Karpas-422 (cell line): ENCODE measurements around the gene ZFAND3. TPM values are rescaled to one million over a fixed set of nuclear protein-coding genes. Genes with fewer than 3 reads are reported as not detected.

Experiments used
- DNase-seq: peaks from one replicate; pipeline ENCODE4 v3.0.0-alpha.2; 2015
- H2AFZ ChIP-seq: fragments of 200-600 bp; sonication (generic); 2 replicates; pipeline ENCODE4 v1.6.1; 2014; ENCODE audit warnings: antibody characterized with exemption, low read length, mixed read lengths
- H3K27ac ChIP-seq: fragments of 200-600 bp; sonication (generic); 2 replicates; pipeline ENCODE4 v1.5.1; 2014; ENCODE audit warnings: mild to moderate bottlenecking, low read length, moderate library complexity
- H3K27me3 ChIP-seq: fragments of 200-600 bp; sonication (generic); 2 replicates; pipeline ENCODE4 v1.6.1; 2014; ENCODE audit warnings: low read length, mixed read lengths
- H3K36me3 ChIP-seq: fragments of 200-600 bp; sonication (generic); 2 replicates; pipeline ENCODE4 v1.6.1; 2014; ENCODE audit warnings: low read length, mixed read lengths; ENCODE audit not compliant: insufficient read depth
- H3K4me1 ChIP-seq: fragments of 200-600 bp; sonication (generic); 2 replicates; pipeline ENCODE4 v1.6.1; 2014; ENCODE audit warnings: mild to moderate bottlenecking, low read length, mixed read lengths
- H3K4me2 ChIP-seq: fragments of 200-600 bp; sonication (generic); 2 replicates; pipeline ENCODE4 v1.6.1; 2014; ENCODE audit warnings: low read length, low read depth, mild to moderate bottlenecking; ENCODE audit not compliant: poor library complexity, severe bottlenecking
- H3K4me3 ChIP-seq: fragments of 200-600 bp; sonication (generic); 2 replicates; pipeline ENCODE4 v1.5.1; 2014; ENCODE audit warnings: mild to moderate bottlenecking, antibody characterized with exemption, low read length, mixed read lengths
- H3K79me2 ChIP-seq: fragments of 200-600 bp; sonication (generic); 2 replicates; pipeline ENCODE4 v1.6.1; 2014; ENCODE audit warnings: mild to moderate bottlenecking, low read length, mixed read lengths
- H3K9ac ChIP-seq: fragments of 200-600 bp; sonication (generic); 2 replicates; pipeline ENCODE4 v1.6.0; 2014; ENCODE audit warnings: low read length
- H3K9me2 ChIP-seq: fragments of 200-600 bp; sonication (generic), shearing (Covaris generic); replicated peaks from 2 replicates; pipeline ENCODE4 v1.6.0; 2014; ENCODE audit warnings: mild to moderate bottlenecking, low read length, moderate library complexity; ENCODE audit not compliant: insufficient read depth
- H3K9me3 ChIP-seq: fragments of 300-700, 200-600 bp; sonication (generic); 2 replicates; pipeline ENCODE4 v1.6.1; 2014; ENCODE audit warnings: low read length, mixed read lengths
- H4K20me1 ChIP-seq: fragments of 200-600 bp; sonication (generic); 2 replicates; pipeline ENCODE4 v1.6.1; 2014; ENCODE audit warnings: mild to moderate bottlenecking, antibody characterized with exemption, low read length, low read depth; ENCODE audit not compliant: insufficient read depth
- total RNA-seq: library from RNA; depleted of rRNA; stranded (reverse); fragments of >200 nt; shearing (Covaris generic); gene quantifications from 2 replicates; pipeline ENCODE4 v1.2.3, GENCODE V29; 2014; ENCODE audit warnings: low replicate concordance

The ZFAND3 gene
- total RNA-seq, 1 experiment from 2014 or later, result 4.0 TPM

DNA sequence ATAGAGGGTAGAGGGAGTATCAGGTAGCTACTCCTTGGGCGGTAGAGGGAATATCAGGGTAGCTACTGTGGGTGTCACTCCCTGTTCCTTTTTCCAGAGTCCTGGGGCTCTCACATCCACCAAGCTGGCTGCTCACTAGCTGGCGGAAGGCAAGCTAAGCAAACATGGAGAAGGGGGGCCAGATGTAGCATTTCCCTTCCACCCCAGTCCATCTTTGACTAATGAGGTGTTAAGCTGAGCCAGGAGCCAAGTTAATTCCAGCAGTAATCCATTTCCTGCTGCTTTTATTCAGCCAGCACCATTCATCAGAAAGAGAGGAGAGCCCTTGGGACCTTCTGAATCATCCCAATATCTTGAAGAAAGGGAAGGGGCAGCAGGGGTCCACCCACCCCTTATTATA, 330.0 kb downstream of the ZFAND3 start:
- Histone ChIP-seq H3K4me1 (peaks cover under 1% of the 10 kb centered on the region), H3K4me3 (no peak overlapping the region), H3K4me2 (no peak overlapping the region), H3K27me3 (no peaks in the 10 kb centered on the region), H4K20me1 (peaks cover 18% of the 10 kb centered on the region), H3K36me3 (no peaks in the 10 kb centered on the region), H3K79me2 (no peaks in the 10 kb centered on the region), H2AFZ (no peak overlapping the region), H3K9ac (no peak overlapping the region), H3K9me2 (no peaks in the 10 kb centered on the region), H3K9me3 (no peaks in the 10 kb centered on the region), H3K27ac (no peak overlapping the region)
- no peak for DNase-seq

DNA sequence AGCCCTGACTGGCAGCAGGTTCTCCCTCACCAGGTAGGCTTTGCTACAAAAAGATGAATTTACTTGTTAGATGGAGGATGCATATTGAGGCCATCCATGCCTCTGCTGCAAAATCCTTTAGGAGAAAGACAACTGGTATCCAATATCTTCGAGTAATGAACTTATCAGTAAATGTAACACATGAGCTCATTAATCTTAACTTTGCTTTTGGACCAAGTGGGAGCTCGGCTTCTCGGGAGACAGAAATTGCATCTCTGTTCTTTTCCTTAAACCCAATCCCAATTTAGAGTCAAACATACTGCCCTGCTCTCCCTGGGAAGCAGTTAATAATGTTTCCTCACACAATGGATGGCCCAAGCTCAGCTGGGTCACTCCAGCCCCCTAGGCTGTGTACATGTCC, 330.5 kb downstream of the ZFAND3 start:
- Histone ChIP-seq H3K27ac (no peak overlapping the region), H2AFZ (no peak overlapping the region), H4K20me1 (peaks cover 18% of the 10 kb centered on the region), H3K27me3 (no peaks in the 10 kb centered on the region), H3K9me2 (no peaks in the 10 kb centered on the region), H3K4me2 (no peak overlapping the region), H3K9ac (no peak overlapping the region), H3K36me3 (no peaks in the 10 kb centered on the region), H3K4me1 (no peaks in the 10 kb centered on the region), H3K9me3 (no peaks in the 10 kb centered on the region), H3K4me3 (no peak overlapping the region), H3K79me2 (no peaks in the 10 kb centered on the region)
- DNase-seq, result no peak

DNA sequence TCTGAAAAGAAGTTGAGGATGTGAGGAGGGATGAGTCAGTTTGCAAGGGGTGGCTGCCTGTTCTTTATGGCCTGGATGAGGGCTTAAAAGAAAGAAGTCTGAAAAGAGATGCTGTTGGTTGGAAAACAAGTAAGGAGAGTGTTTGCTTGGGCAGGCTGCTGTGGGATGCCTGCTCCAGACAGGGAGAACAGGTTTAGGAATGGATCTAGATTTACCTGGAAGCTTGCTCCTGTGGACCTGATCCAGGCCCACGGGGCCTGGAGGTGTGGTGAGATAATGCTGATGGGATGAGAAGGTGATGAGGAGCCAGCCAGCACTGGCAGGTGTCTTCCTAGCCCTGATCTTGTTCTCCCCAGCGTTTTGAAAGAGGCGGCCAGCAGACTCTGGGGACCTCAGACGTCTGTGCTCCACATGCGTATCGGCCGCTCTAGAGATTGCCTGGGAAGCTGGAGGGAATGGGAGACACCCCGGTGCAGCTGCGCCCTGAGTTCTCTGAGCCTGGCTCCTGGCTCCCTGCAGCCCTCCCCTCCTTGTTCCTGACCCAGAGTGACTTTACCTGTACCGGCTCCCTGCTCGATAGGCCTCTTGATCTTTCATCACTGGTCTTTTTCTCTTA, 331.3 kb downstream of the ZFAND3 start:
- Histone ChIP-seq H3K36me3 (no peaks in the 10 kb centered on the region), H4K20me1 (peaks cover 16% of the 10 kb centered on the region), H3K27ac (no peak overlapping the region), H3K79me2 (no peaks in the 10 kb centered on the region), H3K9me2 (no peaks in the 10 kb centered on the region), H3K4me1 (no peaks in the 10 kb centered on the region), H3K4me3 (no peak overlapping the region), H3K4me2 (no peak overlapping the region), H3K27me3 (no peaks in the 10 kb centered on the region), H3K9ac (no peak overlapping the region), H3K9me3 (no peaks in the 10 kb centered on the region), H2AFZ (no peak overlapping the region)
- no peak for DNase-seq

DNA sequence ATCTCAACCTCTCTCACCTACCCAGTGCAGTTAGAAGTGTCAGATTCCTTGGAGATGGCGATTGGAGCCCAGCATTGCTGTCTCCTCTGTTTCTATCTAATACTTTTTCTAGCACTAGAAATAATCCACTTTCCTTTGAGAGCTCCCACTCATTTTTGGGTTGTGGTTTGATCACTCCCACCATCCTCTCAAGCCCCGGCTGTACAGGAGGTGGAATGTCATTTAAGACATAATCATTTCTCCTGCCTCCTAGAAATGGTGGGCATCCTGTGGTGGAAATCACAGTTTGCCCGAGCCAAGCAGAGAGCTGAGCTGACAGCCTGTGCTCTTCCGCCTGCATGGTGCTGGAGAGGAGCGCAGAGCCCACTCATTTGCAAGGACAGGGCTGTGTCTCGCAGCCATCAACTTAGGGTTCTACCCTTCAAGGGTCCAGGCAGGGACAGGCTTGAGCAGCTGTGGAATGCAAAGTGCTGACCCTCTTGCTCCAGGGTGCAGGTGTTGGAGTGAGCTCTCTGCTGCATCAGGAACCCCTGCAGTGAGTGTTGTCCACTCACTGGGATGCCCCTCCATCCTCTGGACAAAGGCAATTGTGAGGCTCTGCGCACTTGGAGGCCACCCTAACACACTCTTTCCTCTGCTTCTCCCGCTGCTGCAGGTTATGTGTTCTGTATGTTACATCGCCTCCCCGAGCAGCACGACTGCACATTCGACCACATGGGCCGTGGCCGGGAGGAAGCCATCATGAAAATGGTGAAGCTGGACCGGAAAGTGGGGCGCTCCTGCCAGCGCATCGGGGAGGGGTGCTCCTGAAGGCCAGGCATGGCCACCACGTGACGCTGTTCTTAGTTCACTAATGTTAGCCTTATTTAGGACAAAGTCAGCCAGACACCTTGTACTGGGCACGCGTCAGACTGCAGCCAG, 332.3 kb downstream of the ZFAND3 start:
- H3K4me3 ChIP-seq, result no peak overlapping the region
- H3K9me3 ChIP-seq, result no peaks in the 10 kb centered on the region
- H4K20me1 ChIP-seq, result peaks cover 6% of the 10 kb centered on the region; the same call in 1 of the 2 replicates
- H3K9ac ChIP-seq, result no peak overlapping the region
- no peak for DNase-seq
- no peaks in the 10 kb centered on the region for H3K9me2 ChIP-seq
- no peak overlapping the region for H2AFZ ChIP-seq
- no peaks in the 10 kb centered on the region for H3K36me3 ChIP-seq
- no peaks in the 10 kb centered on the region for H3K79me2 ChIP-seq
- H3K4me1 ChIP-seq, result no peaks in the 10 kb centered on the region
- H3K27ac ChIP-seq, result no peak overlapping the region
- H3K27me3 ChIP-seq, result no peaks in the 10 kb centered on the region
- H3K4me2 ChIP-seq, result no peak overlapping the region

DNA sequence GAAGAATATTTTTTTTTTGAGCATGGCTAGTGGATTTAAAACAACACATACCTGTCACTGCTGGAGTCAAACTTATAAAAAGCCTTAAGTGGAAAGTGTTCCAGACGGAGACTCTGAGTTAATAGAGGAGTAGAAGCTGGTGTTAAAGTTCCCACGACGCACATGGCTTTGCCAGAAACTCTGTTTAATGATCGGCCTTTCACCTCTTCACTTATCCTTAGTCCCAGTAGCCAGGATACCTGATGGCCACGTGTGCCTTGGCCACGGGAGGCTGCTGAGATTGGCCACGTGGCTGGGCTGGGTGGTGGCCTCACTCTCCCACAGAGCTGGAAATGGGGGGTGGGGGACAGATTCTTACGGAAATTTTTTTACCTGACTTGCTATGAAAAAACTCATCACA, 333.1 kb downstream of the ZFAND3 start:
- H3K9me2 ChIP-seq, result no peaks in the 10 kb centered on the region
- H3K36me3 ChIP-seq, result no peaks in the 10 kb centered on the region
- no peak for DNase-seq

DNA sequence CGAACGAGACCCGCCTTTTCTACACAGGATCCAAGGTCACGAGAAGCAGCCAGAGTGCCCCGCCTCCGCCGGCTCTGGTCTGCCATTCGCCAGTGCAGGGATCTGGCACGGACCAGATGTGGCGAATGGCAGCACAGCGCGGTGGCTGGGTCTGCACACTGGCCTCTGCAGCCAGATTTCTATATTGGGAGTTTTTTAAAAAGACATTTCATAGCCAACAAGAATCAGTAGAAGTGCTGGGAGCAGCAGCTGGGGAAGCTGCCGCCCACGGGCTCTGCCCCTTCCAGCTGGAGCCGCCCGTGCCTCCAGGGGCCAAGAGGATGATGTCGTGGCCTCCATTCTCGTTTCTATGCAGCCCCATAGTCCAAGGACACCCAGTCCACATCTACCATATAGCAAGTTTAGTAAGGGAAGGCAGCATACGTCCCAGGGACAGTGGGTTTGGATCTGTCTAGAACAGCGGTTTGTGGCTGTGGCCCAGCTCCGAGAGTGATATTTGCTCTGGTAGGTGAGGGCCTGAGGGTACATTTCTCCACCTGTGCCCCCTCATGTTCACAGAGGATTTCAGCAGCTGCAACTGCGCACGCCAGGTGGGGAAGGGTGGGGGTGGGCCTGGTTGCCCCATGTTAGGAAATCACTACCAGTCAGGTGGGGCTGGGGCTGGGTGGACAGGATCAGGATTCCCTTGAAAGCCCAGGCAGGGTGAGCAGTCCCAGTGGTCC, 333.7 kb downstream of the ZFAND3 start:
- no peak overlapping the region for H3K27ac ChIP-seq
- no peak overlapping the region for H3K9ac ChIP-seq
- H3K9me3 ChIP-seq, result no peaks in the 10 kb centered on the region
- H2AFZ ChIP-seq, result no peak overlapping the region
- H3K79me2 ChIP-seq, result no peaks in the 10 kb centered on the region
- H3K4me2 ChIP-seq, result no peak overlapping the region
- no peak overlapping the region for H3K4me3 ChIP-seq
- no peaks in the 10 kb centered on the region for H3K27me3 ChIP-seq
- DNase-seq, result no peak
- H3K9me2 ChIP-seq, result no peaks in the 10 kb centered on the region
- no peaks in the 10 kb centered on the region for H4K20me1 ChIP-seq
- no peaks in the 10 kb centered on the region for H3K4me1 ChIP-seq
- no peaks in the 10 kb centered on the region for H3K36me3 ChIP-seq

More for the DNA sequence above, 333.1 kb downstream of the ZFAND3 start:
- Histone ChIP-seq H3K9me3 (no peaks in the 10 kb centered on the region), H3K79me2 (no peaks in the 10 kb centered on the region), H3K27me3 (no peaks in the 10 kb centered on the region), H3K4me3 (no peak overlapping the region), H4K20me1 (peaks cover 3% of the 10 kb centered on the region; the same call in 1 of the 2 replicates), H3K4me2 (no peak overlapping the region), H3K27ac (no peak overlapping the region), H2AFZ (no peak overlapping the region), H3K9ac (no peak overlapping the region), H3K4me1 (no peaks in the 10 kb centered on the region)

DNA sequence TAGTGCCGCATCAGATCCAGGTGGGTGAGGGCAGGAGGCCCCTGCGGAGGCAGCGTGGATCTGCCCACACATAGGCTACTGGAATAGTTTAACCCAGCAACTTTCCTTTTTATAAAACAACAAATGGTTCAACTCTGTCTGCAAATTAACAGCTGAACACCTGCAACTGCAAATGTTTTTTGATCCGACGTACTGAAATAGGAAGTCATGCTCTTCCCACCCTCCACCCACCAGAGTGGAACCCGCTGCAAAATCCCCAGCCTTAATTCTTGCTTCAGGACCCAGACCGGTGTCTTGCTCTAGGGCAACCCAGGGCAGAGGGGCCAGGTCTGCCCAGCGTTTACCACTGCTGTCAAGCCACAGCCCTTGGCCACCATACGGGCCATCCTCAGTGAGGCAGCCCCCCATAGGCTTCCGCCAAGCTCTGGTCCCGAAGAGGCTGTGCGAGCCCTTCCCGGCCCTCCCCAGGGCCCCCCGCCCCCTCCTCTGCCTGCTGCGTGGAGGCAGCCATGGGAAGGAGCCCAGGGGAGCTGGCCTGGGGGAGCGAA, 334.3 kb downstream of the ZFAND3 start:
- Histone ChIP-seq H3K36me3 (no peaks in the 10 kb centered on the region), H2AFZ (no peak overlapping the region), H3K4me1 (no peaks in the 10 kb centered on the region), H3K27ac (no peak overlapping the region), H3K27me3 (no peaks in the 10 kb centered on the region), H3K9me3 (no peaks in the 10 kb centered on the region), H4K20me1 (no peaks in the 10 kb centered on the region), H3K9ac (no peak overlapping the region), H3K4me3 (no peak overlapping the region), H3K9me2 (no peaks in the 10 kb centered on the region), H3K79me2 (no peaks in the 10 kb centered on the region), H3K4me2 (no peak overlapping the region)
- DNase-seq, result no peak

DNA sequence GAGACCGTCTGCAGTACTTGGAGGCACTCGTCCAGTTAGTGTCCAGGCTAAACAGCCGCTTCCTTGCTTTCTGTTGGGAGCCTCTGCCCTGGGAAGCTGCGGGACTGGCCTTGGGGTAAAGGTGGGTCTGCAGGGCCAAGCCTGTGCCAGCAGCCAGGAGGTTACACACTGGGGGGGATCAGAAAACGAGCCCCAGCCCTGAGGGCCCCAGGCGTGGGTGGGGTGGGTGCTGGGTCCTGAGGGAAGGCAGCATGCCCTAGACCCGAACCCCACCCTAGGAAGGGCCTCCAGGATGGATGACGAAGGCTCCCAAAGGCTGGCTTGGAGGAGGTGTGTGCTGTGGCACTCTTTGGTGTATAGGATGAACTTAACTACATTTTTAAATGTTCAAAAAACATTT, 335.2 kb downstream of the ZFAND3 start:
- Histone ChIP-seq H3K9me3 (no peaks in the 10 kb centered on the region), H3K9me2 (no peaks in the 10 kb centered on the region), H3K4me2 (no peak overlapping the region), H3K4me1 (no peaks in the 10 kb centered on the region), H3K27me3 (no peaks in the 10 kb centered on the region), H3K9ac (no peak overlapping the region), H3K4me3 (no peak overlapping the region), H2AFZ (no peak overlapping the region), H4K20me1 (no peaks in the 10 kb centered on the region), H3K36me3 (no peaks in the 10 kb centered on the region), H3K79me2 (no peaks in the 10 kb centered on the region), H3K27ac (no peak overlapping the region)
- DNase-seq, result no peak
